GM18858 (cell line): ENCODE results near the gene CD48.
A peak's percentile ranks its signal among the peaks of the same experiment; 100 is the strongest.
"Not testable (repeated sequence)": the region's sequence is repeated elsewhere in the genome, so short reads cannot be mapped to it uniquely, and the experiment has no call there.

ENCODE experiments used
- ATAC-seq: cut with Tn5 transposase; IDR thresholded peaks from one replicate; pipeline ENCODE4 v1.9.1; 2021; ENCODE audit not compliant: unreplicated experiment

The CD48 gene

DNA sequence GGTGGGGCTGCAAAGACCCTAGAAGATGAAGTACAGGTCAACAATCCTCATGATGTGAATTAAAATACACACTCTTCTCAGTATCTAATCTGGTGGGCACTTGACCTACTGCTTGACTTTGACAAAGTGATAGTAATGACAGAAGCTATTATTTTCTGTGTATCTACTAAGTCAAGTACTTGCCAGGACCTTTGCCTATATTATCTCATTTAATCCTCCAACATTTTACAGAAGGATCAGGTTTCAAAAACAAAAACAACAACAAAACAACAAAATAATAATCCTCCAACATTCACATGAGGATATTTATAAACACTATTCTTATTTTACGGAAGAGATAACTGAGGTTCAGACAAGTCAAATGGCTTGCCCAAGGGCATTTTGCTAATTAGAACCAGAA lies 4.4 kb upstream of the CD48 start:
- ATAC-seq: no peak

DNA sequence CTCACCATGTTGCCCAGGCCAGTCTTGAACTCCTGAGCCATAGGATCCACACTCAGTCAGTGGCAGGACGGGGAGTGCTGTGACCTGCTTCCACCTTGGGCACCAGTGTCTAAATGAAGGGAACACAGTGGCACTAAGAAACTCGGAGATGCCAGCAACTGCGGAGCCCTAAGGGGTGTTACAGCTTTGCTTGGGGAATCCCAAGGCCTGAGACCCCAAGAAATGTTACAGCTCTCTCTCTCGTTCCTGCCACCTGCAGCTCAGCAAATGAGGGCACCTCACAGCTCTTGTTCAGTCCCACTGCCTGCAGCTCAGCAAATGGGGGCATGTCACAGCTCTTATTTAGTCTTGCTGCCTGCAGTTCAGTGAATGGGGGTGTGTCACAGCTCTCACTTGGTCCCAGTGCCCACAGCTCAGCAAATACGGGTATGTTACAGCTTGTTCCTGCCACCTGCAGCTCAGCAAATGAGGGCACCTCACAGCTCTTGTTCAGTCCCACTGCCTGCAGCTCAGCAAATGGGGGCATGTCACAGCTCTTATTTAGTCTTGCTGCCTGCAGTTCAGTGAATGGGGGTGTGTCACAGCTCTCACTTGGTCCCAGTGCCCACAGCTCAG lies 2.5 kb upstream of the CD48 start:
- not testable (repeated sequence) for ATAC-seq

DNA sequence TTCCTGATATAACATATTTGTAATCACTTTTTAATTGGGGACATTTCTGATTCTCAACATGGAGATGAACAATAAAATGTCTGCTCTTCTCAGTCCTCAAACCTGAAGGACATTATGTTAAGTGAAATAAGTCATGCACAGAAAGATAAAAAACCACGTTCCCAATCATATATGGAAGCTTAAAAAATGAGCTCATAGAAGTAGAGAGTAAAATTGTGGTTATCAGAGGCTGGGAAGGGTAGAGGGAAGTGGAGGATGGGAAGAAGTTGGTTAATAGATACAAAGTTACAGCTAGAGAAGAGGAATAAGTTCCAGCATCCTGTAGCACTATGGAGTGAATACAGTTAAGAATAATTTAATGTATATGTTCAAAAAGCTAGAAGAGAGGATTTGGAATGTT lies 1.5 kb upstream of the CD48 start:
- no peak for ATAC-seq

DNA sequence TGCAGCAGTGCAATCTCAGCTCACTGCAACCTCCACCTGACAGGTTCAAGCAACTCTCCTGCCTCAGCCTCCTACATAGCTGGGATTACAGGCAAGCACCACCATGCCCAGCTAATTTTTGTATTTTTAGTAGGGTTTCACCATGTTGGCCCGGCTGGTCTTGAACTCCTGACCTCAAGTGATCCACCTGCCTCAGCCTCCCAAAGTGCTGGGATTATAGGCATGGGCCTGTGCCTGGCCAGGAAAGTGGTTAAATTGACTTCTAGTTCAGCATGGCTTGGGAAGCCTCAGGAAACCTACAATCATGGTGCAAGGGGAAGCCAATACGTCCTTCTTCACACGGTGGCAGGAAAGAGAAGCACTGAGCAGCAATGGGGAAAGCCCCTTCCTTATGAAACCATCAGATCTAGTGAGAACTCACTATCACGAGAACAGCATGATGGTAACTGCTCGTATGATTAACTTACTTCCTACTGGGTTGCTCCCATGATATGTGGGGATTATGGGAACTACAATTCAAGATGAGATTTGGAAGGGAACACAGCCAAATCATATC lies 981 bp upstream of the CD48 start:
- peak; percentile 40 for ATAC-seq

DNA sequence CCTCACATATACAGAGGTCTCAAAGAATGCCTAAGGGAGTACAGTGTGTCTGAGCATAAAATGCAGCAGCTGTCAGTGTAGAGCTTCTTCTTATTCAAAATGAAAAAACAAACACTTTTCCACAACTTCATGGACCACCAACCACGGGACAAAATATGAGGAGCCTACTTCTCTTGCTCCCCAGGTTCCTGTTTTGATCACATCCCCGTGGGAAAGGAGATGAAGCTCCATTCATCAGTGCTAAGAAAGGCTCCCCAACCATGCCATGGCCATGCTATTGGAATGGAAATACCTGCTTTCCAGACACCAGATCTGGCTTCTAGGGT lies 383 bp downstream of the CD48 start:
- ATAC-seq: no peak

DNA sequence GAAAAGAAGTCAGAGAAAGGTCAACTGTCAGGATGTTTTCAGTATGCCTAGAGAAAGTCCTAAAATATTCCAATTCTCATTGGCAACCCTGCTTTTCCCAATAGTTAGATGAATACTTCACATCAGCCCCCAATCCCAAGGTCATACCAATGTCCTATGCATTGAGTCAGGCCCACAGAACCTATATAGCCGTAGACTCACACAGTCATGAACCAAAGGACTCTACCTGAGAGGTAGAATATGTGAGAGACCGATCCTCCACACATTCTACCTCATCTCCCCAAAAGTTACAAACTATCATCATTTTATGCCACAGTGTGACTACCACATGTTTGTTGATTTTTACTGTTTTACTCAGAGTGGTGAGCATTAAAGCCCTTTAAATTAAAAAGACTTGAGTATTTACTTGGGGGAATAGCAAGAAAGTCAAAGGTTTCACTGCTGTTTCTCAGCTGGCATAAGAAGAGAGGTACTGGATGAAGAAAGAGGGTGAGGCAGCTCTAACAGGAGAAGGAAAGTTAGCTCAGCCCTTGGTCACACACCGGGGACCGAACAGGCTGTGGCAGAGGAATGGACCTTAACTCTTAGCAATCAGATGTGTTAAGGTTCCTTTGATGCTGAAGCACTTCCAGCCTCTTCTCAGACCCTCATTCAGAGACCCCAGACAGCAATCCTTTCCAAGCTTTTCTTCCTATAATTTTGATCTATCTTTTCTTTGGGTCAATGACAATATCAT lies 937 bp downstream of the CD48 start:
- no peak for ATAC-seq

DNA sequence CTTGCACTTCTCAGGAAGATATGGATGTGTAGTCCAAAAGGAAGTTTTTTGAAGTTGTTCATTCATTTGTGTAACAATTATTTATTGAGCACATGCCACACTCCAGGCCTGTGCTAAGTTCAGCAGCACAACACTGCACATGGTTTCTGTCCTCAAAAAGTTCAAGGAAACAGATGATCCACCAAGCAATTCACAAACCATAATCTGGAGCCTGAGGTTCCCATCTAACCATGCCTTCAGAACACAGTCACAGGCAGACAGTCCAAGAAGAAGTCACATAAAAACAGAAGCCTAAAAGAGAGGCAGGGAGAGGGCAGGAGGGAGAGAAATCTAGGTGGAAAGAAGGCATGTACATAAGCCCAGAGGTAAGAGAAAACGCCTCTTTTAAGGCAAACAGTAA lies 1.9 kb downstream of the CD48 start:
- no peak for ATAC-seq

DNA sequence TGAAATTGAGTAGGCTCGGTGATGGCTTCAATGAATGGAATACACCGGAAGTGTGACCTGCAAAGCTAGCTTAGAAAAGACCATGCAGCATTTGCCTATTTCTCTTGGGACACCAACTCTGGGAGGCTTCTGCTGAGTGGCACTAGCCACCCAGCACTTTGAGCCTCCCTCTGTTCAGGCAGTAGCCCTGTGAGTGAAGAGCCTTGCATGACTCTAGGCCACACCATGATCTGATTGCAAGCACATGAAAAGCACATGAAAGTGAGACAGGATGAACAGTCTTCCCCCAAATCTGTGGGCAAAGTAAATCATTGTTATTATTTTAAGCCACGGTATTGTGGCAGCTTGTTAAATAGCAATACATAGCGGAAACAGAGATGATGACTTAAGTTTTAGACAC lies 2.8 kb downstream of the CD48 start:
- peak; percentile 21 for ATAC-seq

DNA sequence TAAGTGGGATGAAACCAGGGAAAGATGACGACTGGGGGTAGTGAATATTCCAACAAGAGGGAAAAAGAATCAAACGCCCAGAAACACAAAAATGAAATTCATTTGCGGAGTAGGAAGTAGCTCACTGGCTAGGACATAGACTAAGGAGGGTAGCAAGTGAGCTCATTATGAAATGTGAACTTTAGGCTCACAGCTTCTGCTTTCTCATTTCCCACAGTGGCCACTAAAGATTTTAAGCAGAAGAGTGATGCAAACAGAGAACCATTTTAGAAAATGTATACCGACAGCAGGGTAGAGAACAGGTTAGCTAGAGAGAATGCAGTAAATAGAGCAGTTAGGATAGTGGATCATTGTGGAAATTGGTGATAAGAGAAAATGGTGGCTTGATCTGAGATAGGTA lies 3.5 kb downstream of the CD48 start:
- ATAC-seq: no peak

DNA sequence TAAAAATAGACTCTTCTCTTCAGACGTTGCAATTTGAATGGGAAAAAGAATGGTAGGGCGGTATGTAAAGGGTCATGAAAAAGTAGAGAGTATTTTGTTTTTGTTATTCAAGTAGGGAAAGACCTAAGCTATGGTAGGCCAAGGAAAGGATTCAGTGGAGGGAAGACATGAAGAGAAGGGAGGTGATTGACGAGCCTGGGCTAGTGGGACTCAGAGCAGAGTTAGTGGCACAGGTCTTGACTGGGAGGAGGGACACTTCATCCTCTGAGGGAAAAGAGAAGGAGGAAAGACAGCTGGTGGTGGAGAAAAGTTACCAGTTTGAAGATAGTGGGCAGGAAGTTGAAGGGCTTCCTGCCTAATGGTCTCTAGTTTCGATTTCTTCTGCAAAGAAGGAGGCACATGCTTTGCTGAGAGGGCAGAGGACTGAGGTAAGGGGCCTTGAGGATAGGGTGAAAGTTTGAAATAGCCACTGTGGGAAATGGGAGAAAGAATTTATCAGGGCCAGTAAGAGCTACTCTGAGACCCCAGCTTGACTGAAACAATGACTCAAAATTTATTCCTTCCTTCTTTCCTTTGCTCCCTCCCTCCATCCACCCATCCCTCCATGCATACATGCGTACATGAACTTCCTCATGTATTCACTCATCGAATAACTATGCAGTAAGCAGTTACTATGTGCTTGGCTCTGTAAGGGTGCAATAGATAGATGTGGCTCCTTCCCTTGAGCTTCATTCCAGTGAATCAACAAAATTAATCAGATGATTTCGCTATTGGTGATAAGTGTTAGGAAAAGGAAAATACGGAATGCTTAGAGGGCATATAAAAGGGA lies 4.2 kb downstream of the CD48 start:
- ATAC-seq: no peak

DNA sequence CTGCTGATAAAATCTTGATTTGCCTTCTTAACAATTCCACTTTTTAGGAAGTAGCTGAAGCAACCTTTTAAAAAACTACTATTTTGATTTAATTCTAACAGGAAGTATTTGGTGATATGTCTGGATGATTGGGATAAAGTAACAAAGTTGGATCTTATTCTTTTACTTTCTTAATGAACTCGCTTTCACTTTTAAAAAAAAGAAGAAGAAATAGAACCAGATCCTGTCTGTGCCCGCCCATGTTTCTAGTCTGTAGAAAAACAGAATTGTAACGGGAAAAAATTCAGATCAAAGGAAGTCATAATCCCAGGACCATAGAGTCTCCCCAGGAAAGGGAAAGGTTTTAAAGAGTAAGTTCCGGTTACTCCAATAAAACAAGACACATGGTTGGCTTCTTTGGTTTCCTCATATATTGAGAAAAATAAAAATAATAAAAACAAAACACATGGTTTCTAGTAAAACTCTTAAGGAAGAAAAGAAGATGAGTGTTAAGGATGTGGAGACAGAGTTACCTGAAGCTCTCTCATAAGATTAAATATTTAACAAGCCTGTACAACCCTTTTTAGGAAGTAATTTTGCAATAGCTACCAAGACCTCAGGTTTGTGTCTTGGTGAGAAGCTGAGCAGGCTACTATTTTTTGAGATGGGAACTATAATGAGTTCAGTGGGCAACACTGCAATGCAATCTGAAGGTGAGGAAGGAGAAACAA lies 4.9 kb downstream of the CD48 start:
- no peak for ATAC-seq

DNA sequence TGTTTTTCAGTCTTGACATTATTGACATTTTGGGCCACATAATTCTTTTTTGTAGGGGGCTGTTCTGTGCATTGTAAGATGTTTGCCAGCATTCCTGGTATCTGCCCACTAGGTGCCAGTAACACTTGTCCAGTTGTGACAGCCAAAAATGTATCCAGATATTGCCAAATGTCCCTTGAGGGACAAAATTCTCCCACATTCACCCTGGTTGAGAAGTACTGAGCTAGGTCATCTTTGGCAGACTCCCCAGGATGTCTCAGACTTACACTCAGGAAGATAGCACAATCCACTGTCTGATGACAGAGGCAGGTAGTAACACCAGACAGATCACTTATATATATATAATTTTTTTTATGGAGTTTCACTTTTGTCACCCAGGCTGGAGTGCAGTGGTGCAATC lies 5.9 kb downstream of the CD48 start:
- ATAC-seq: no peak

DNA sequence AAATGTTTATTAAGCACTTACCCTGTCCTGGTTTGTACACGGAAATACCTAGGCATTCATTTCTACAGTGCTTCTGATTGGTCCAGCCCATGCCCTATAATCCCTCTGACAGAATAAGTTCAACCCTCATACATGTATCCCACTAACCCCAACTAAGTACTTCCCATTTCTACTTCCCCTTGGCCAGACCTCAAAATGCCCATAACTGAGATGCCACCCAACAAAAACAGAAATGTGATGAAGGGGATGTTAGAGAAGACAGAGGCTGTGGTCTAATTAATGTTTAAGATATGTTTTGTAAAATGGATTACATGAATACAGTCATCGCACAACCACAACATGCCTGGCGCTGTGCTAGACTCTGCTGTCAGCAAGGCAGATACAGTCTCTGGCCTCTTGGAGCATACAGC lies 6.4 kb downstream of the CD48 start:
- not testable (repeated sequence) for ATAC-seq

DNA sequence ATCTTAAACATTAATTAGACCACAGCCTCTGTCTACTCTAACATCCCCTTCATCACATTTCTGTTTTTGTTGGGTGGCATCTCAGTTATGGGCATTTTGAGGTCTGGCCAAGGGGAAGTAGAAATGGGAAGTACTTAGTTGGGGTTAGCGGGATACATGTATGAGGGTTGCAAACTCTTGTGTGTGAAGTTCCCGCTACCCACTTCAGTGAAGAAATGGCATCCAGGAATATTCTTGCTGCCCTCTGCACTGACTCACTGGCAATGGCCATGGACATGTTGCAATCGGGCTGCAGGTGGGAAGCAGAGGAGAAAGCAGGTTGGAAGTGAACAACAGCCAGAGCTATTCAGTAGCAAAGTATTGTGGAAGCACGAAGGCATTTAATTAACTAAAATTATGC lies 7.4 kb downstream of the CD48 start:
- no peak for ATAC-seq

DNA sequence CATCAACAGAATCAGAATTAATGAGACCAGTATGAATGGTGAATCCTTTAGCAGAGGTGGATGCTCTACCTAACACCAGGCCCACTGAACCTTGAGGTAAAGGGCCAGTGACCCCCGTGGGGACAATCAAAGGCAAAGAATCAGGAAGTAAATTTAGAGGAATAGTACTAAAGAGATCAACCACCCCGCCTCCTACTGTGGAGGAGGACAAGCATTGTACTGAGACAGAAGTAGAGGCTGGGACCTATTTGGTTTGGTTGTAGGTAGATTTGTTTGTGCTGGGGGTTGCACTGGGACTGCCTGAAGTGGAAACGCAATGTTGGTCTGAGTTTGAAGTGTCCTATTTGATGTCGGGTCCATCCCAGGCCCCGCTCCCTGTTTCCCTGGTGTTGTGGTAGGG lies 9.5 kb downstream of the CD48 start:
- no peak for ATAC-seq

DNA sequence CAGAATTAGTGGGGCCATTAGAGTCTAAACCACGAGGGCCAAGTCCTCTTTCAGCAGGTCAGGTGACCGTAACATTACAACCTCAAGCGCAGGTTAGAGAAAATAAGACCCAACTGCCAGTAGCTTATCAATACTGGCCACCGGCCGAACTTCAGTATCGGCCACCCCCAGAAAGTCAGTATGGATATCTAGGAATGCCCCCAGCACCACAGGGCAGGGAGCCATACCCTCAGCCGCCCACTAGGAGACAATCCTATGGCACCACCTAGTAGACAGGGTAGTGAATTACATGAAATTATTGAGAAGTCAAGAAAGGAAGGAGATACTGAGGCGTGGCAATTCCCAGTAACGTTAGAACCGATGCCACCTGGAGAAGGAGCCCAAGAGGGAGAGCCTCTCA lies 19.2 kb downstream of the CD48 start:
- ATAC-seq: not testable (repeated sequence)

DNA sequence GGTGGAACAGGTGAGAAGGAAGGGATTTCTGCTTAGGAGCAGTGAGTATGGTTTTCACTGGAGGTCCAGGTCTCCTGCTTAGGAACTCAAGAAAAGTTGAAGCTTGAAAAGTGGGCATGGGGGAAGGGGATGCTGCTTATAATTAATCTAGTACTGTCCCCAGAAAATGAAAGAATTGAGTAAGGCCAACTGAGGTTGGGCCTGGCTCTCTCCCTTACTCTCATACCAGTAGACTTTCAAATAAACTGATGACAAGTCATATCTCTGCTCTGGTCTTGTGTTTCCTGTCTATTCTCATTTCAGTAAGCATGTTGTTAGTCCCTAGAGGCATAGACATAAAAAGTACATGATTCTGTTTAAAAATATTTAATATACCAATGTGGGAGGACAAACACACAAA lies 26.4 kb downstream of the CD48 start:
- no peak for ATAC-seq

DNA sequence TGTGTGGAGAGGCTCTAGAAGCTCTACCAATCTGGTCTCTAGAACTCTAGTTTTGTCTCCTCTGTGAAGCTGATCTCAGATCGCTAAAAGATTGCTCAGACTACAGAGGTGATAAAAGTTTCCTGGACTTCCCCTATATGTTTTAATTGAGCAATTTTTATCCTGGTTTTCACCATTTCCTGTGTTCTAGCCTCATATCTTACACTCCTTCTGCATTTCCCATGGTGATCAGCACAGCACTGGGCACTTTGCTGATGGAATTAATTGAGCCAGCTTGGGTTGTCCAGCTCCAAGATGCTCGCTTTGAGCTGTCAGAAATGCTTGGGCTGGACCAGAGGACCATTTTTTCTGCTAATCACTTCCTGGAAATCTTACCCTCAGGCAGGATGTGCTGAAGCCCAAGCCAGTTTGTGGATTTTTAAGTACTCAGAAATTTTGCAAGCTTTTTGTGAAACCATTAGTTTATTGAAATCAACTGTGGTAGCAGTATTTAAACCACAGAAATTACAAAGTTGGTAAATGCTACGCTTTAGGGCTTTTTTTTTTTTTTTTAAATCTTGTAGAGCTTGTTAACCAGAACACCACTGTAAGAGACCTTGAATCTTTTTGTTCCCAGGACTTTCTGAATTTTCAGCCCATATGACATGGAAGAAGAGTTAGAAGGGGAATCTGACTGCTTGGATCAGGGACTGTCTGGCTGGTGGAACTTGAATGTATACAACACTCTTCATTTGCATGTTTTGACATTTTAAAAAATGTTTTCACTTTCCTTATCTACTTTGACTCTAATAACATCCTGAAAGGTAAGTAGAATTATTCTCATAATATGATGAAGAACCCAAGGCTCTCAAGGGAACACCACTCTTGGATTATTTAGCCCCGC lies 28.4 kb downstream of the CD48 start:
- ATAC-seq: no peak

DNA sequence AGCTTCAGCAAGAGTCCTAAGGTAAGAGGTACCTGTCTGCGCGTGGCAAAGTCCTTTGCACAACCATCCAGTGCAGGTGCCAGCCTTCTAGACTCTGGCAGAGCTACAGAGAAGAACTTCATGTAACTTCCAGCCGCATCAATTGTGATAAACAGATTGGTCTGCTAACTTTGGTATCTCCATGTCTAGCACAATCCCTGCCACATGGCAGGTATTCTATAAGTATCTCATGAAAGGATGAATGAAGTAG lies 29.8 kb downstream of the CD48 start:
- no peak for ATAC-seq

DNA sequence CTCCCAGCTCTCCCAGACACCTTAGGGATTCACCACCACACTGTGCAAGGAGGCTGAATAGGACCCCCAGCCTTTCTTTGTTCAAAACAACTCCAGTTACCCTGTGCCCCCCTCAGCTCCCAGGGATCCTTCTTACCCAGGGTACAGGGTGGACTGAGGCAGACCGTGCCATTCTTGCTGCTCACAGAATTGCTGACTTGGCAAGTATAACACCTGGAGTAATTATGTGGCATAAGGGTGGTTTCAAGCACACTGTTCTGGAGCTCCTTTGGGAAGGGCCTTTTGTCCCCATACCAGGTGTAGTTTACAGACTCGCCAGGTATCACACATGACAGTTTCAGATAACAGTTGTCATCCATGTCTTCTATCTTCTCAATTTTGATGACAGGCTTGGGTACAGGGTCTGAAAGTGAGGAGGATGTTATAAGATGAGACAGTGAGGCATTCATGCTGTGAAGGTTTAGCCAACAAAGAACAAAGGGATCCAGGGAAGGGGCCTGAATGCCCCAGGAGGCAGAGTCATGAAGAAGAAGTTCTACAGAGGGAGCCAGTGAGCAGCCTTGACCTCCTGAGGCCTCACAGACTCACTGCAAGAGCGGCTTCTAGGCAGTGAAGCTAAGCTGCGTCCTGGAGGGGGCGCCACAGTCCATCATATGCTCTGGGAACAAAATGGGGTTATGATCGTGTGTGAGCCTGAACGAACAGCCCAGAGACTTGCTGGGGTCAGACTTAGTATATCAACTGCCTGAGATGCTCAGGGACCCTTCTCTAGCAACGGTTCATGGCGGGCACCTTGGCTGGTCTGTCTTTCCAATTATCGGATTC lies 30.3 kb downstream of the CD48 start:
- ATAC-seq: peak; percentile 47
